HepG2 (cell line): Measurements from ENCODE around the gene ASTN2. TPM values are rescaled to one million over a fixed set of nuclear protein-coding genes. Genes with fewer than 3 reads are reported as not detected.
A peak's percentile ranks its signal among the peaks of the same experiment; 100 is the strongest.

ENCODE experiments used
- ARNT ChIP-seq: fragments of 450-650 bp; IDR thresholded peaks from 2 replicates; pipeline ENCODE4 v1.6.1; 2017
- DNMT1 ChIP-seq: sonication (generic); formaldehyde crosslinking; IDR thresholded peaks from 2 replicates; pipeline ENCODE4 v1.5.1; 2020; ENCODE audit warnings: mild to moderate bottlenecking, missing genetic modification reagents
- EED ChIP-seq: sonication (generic); formaldehyde crosslinking; IDR thresholded peaks from 2 replicates; pipeline ENCODE4 v1.5.0; 2020; ENCODE audit warnings: mild to moderate bottlenecking, missing genetic modification reagents
- FIP1L1 ChIP-seq: fragments of 200-400 bp; formaldehyde crosslinking; IDR thresholded peaks from 2 replicates; pipeline ENCODE4 v1.6.1; 2018; ENCODE audit warnings: low read depth, mild to moderate bottlenecking, low read length, moderate library complexity, borderline replicate concordance; ENCODE audit not compliant: insufficient read depth
- FOXK1 ChIP-seq: sonication (generic); formaldehyde crosslinking; IDR thresholded peaks from 2 replicates; pipeline ENCODE4 v1.4.0; 2020; ENCODE audit warnings: low read depth, missing genetic modification reagents, borderline replicate concordance
- FOXM1 ChIP-seq: sonication (generic); formaldehyde crosslinking; IDR thresholded peaks from 2 replicates; pipeline ENCODE4 v1.5.0; 2020; ENCODE audit warnings: missing genetic modification reagents
- HHEX ChIP-seq: IDR thresholded peaks from 2 replicates; pipeline ENCODE4 v1.6.1; 2016; ENCODE audit warnings: control low read depth
- IRF9 ChIP-seq: sonication (generic); formaldehyde crosslinking; IDR thresholded peaks from 2 replicates; pipeline ENCODE4 v1.8.0; 2022; ENCODE audit warnings: missing genetic modification reagents, mild to moderate bottlenecking, borderline replicate concordance
- JDP2 ChIP-seq: sonication (generic); formaldehyde crosslinking; IDR thresholded peaks from 2 replicates; pipeline ENCODE4 v1.8.1; 2022; ENCODE audit warnings: missing genetic modification reagents, borderline replicate concordance
- KDM1A ChIP-seq: IDR thresholded peaks from 2 replicates; pipeline ENCODE4 v1.6.1; 2016; ENCODE audit warnings: missing compliant biosample characterization
- MAFF ChIP-seq: IDR thresholded peaks from 2 replicates; pipeline ENCODE4 v1.6.1; 2011; ENCODE audit warnings: low read depth, low read length, improper control_type of control experiment
- NR2C2 ChIP-seq: sonication (generic); formaldehyde crosslinking; IDR thresholded peaks from 2 replicates; pipeline ENCODE4 v1.4.0; 2020; ENCODE audit warnings: missing genetic modification reagents, mild to moderate bottlenecking, moderate library complexity, borderline replicate concordance
- POLR2A ChIP-seq, 2 experiments: IDR thresholded peaks; 2 replicates each; pipeline ENCODE4 v1.6.1; 2011; ENCODE audit warnings: low read depth in 2 of 2, low read length in 2 of 2, mild to moderate bottlenecking in 1 of 2, moderate library complexity in 1 of 2; ENCODE audit not compliant: insufficient read depth in 1 of 2
- RFX5 ChIP-seq: IDR thresholded peaks from 2 replicates; pipeline ENCODE4 v1.6.1; 2011; ENCODE audit warnings: low read depth, low read length, improper control_type of control experiment
- SCMH1 ChIP-seq: sonication (generic); formaldehyde crosslinking; IDR thresholded peaks from 2 replicates; pipeline ENCODE4 v1.9.0; 2021; ENCODE audit warnings: missing genetic modification reagents, mild to moderate bottlenecking, borderline replicate concordance
- SMARCE1 ChIP-seq: fragments of 450-650 bp; IDR thresholded peaks from 2 replicates; pipeline ENCODE4 v1.6.1; 2017; ENCODE audit warnings: borderline replicate concordance
- TFE3 ChIP-seq: IDR thresholded peaks from 2 replicates; pipeline ENCODE4 v1.6.1; 2016
- TOPORS ChIP-seq: sonication (generic); formaldehyde crosslinking; IDR thresholded peaks from 2 replicates; pipeline ENCODE4 v1.8.0; 2023; ENCODE audit warnings: mild to moderate bottlenecking, missing genetic modification reagents
- YEATS4 ChIP-seq: sonication (generic); formaldehyde crosslinking; IDR thresholded peaks from 2 replicates; pipeline ENCODE4 v1.4.0; 2020; ENCODE audit warnings: missing genetic modification reagents, borderline replicate concordance
- ZFP82 ChIP-seq: sonication (generic); formaldehyde crosslinking; IDR thresholded peaks from 2 replicates; pipeline ENCODE4 v1.5.1; 2020; ENCODE audit warnings: mild to moderate bottlenecking, missing genetic modification reagents, borderline replicate concordance
- ZNF143 ChIP-seq: sonication (generic); formaldehyde crosslinking; IDR thresholded peaks from 2 replicates; pipeline ENCODE4 v1.4.0; 2020; ENCODE audit warnings: missing genetic modification reagents
- ZNF251 ChIP-seq: sonication (generic); formaldehyde crosslinking; IDR thresholded peaks from 2 replicates; pipeline ENCODE4 v1.9.0; 2021; ENCODE audit warnings: mild to moderate bottlenecking, missing genetic modification reagents
- ZNF33B ChIP-seq: sonication (generic); formaldehyde crosslinking; IDR thresholded peaks from 2 replicates; pipeline ENCODE4 v1.5.1; 2020; ENCODE audit warnings: mild to moderate bottlenecking, missing genetic modification reagents
- ZNF557 ChIP-seq: sonication (generic); formaldehyde crosslinking; IDR thresholded peaks from 2 replicates; pipeline ENCODE4 v1.4.0; 2020; ENCODE audit warnings: missing genetic modification reagents
- ZNF704 ChIP-seq: sonication (generic); formaldehyde crosslinking; IDR thresholded peaks from 2 replicates; pipeline ENCODE4 v1.8.1; 2023; ENCODE audit warnings: mild to moderate bottlenecking, inconsistent platforms, moderate library complexity, missing genetic modification reagents, borderline replicate concordance
- ZNF713 ChIP-seq: sonication (generic); formaldehyde crosslinking; IDR thresholded peaks from 2 replicates; pipeline ENCODE4 v1.4.0; 2020; ENCODE audit warnings: mild to moderate bottlenecking, missing genetic modification reagents
- polyA plus RNA-seq, 8 experiments: library from polyadenylated mRNA; depleted of rRNA in 3 of 8; stranded (reverse) in 7 of 8; unstranded in 1 of 8; fragments of >200 nt; fragmentation: Illumina TruSeq in 4 of 8; extraction: Trizol in 4 of 8; gene quantifications; 2 replicates each; pipeline versions ENCODE4 v1.2.1 to v1.2.3, GENCODE V29; 2011 to 2016; ENCODE audit warnings: low read depth in 4 of 8, missing spikeins in 1 of 8, mixed read lengths in 1 of 8; ENCODE audit not compliant: insufficient read depth in 1 of 8
- total RNA-seq, 5 experiments: library from RNA; depleted of rRNA; stranded (reverse); fragments of >200 nt; fragmentation: Illumina TruSeq; extraction: Trizol; gene quantifications; 2 replicates each; pipeline ENCODE4 v1.2.3, GENCODE V29; 2016; ENCODE audit warnings: low read depth in 1 of 5
- TF ChIP-seq, protein P1 (sequence below): IDR thresholded peaks from 2 replicates; pipeline ENCODE4 v1.6.1; 2016; ENCODE audit warnings: missing compliant biosample characterization, missing genetic modification reagents, borderline replicate concordance
- TF ChIP-seq, protein P2 (sequence below): IDR thresholded peaks from 2 replicates; pipeline ENCODE4 v1.6.1; 2016

ASTN2 gene
- total and polyA plus RNA-seq, 2 of the 13 experiments (the other 11 are each of a cell fraction or from before 2014, with no cell fraction given), result 5.2 to 13.5 TPM

DNA sequence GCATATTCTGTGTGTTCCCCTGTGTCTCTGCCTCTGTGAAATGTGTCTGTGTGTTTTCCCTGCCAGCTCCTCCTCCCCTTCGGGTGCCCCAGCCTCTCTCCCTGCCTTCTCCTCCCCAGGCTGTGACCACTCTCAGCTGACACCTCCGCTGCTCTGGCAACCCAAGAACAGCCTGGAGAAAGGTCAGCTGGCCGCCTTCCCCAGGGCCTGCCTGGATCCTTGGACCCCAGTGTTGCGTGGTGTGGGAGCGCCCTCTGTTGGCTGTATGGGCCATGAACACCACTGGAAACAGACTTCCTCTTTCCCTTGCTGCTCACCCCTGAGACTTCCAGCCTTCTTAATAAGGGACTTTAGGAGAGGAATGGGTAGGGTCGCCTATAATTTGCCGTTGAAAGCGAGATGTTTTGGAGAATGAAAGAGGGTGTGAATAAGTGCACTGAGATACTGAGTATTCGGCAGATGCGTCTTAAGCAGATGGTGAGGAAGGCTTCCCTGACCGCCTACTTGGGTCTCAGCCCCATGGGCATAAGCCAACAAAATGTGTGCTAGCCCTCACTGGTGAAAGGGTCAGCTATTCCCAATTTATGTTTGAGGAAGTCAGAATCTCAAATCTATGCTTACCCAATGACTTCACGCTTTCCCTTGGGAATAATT is 842.6 kb downstream of the ASTN2 start (continued):
- TF ChIP-seq TFE3 (CRISPR knock-in tag) (no peak), SCMH1 (no peak), HHEX (CRISPR knock-in tag) (no peak), YEATS4 (CRISPR knock-in tag) (no peak), FOXK1 (CRISPR knock-in tag) (peak; percentile 21; the same call in 1 of the 2 replicates), MAFF (no peak), POLR2A (IDR thresholded peaks at IDR 0.05; ENCODE audit: insufficient read depth in 1 of 2, low read depth in 2 of 2, low read length in 2 of 2) (no peak), ZNF143 (CRISPR knock-in tag) (no peak), SMARCE1 (no peak), IRF9 (CRISPR knock-in tag) (no peak), ZNF33B (CRISPR knock-in tag) (peak; percentile 54; the same call in 1 of the 2 replicates), FOXM1 (CRISPR knock-in tag) (no peak), FIP1L1 (no peak), JDP2 (CRISPR knock-in tag) (no peak), ARNT (no peak), RFX5 (no peak), TOPORS (CRISPR knock-in tag) (no peak), KDM1A (CRISPR knock-in tag) (no peak), ZNF704 (CRISPR knock-in tag) (no peak), ZNF557 (CRISPR knock-in tag) (no peak), ZFP82 (no peak), NR2C2 (CRISPR knock-in tag) (no peak), ZNF251 (CRISPR knock-in tag) (no peak), DNMT1 (CRISPR knock-in tag) (no peak), ZNF713 (CRISPR knock-in tag) (no peak), EED (CRISPR knock-in tag) (no peak)
- TF ChIP-seq, protein P1, sequence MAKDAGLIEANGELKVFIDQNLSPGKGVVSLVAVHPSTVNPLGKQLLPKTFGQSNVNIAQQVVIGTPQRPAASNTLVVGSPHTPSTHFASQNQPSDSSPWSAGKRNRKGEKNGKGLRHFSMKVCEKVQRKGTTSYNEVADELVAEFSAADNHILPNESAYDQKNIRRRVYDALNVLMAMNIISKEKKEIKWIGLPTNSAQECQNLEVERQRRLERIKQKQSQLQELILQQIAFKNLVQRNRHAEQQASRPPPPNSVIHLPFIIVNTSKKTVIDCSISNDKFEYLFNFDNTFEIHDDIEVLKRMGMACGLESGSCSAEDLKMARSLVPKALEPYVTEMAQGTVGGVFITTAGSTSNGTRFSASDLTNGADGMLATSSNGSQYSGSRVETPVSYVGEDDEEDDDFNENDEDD, result no peak
- TF ChIP-seq, protein P2, sequence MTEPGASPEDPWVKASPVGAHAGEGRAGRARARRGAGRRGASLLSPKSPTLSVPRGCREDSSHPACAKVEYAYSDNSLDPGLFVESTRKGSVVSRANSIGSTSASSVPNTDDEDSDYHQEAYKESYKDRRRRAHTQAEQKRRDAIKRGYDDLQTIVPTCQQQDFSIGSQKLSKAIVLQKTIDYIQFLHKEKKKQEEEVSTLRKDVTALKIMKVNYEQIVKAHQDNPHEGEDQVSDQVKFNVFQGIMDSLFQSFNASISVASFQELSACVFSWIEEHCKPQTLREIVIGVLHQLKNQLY (CRISPR knock-in tag), result no peak
